ENCODE data around the gene BFSP1.

Gene BFSP1

GRCh38 chr20:17530716-17531664 lies at the start of gene BFSP1:
Gene BFSP1 (minus strand): TSS chr20:17531379. CDS start chr20:17531329, 50 bp downstream.
- peak; percentile 53 for DNase-seq

- no peak for DNase-seq
Measured at GRCh38 chr20:17580895-17581294, 49.7 kb upstream of the BFSP1 start.

- DNase-seq: no peak
Measured at GRCh38 chr20:17579369-17580039, 48.3 kb upstream of the BFSP1 start.

- DNase-seq: no peak
Measured at GRCh38 chr20:17576215-17576614, 45.0 kb upstream of the BFSP1 start.

GRCh38 chr20:17573463-17573862 lies 42.3 kb upstream of the BFSP1 start:
- DNase-seq: no peak

- DNase-seq: no peak
Measured at GRCh38 chr20:17572034-17572638, 41.0 kb upstream of the BFSP1 start.

- no peak for DNase-seq
Measured at GRCh38 chr20:17571153-17571527, 40.0 kb upstream of the BFSP1 start.

GRCh38 chr20:17570347-17571152 lies 39.4 kb upstream of the BFSP1 start:
- peak; percentile 60 for DNase-seq

GRCh38 chr20:17569616-17570346 lies 38.6 kb upstream of the BFSP1 start, which contains the start of gene DSTN:
Gene DSTN (plus strand): TSS chr20:17570075. CDS start chr20:17570209, 134 bp downstream.
- peak; percentile 74 for DNase-seq

GRCh38 chr20:17568972-17569521 lies 37.9 kb upstream of the BFSP1 start:
- DNase-seq: no peak

- DNase-seq: no peak
Measured at GRCh38 chr20:17568045-17568788, 37.0 kb upstream of the BFSP1 start.

GRCh38 chr20:17566345-17566744 lies 35.2 kb upstream of the BFSP1 start:
- no peak for DNase-seq

- DNase-seq: no peak
Measured at GRCh38 chr20:17565169-17565845, 34.1 kb upstream of the BFSP1 start.

GRCh38 chr20:17562804-17563305 lies 31.7 kb upstream of the BFSP1 start:
- no peak for DNase-seq

- DNase-seq: no peak
Measured at GRCh38 chr20:17560344-17561074, 29.3 kb upstream of the BFSP1 start.

- DNase-seq: no peak
Measured at GRCh38 chr20:17559338-17559737, 28.2 kb upstream of the BFSP1 start.

GRCh38 chr20:17558941-17559304 lies 27.7 kb upstream of the BFSP1 start:
- no peak for DNase-seq

GRCh38 chr20:17558154-17558940 lies 27.2 kb upstream of the BFSP1 start:
- DNase-seq: no peak

- no peak for DNase-seq
Measured at GRCh38 chr20:17557675-17558006, 26.5 kb upstream of the BFSP1 start.
